IPS DF 6.9 (cell line): ENCODE data around the gene CEP131.
A peak's percentile ranks its signal among the peaks of the same experiment; 100 is the strongest.

Source experiments
- DNase-seq: peaks from one replicate; pipeline ENCODE4 v3.0.0-alpha.2; 2013; ENCODE audit warnings: low read depth, low spot score
- H3K27ac ChIP-seq: one replicate; pipeline ENCODE4 v1.5.1; 2013; ENCODE audit warnings: low read length, control low read depth
- H3K27me3 ChIP-seq: 2 replicates; pipeline ENCODE4 v1.6.1; 2013; ENCODE audit warnings: mild to moderate bottlenecking, low read length; ENCODE audit not compliant: control insufficient read depth, insufficient read depth
- H3K36me3 ChIP-seq: 2 replicates; pipeline ENCODE4 v1.6.1; 2013; ENCODE audit warnings: low read length; ENCODE audit not compliant: control insufficient read depth, insufficient read depth
- H3K4me1 ChIP-seq: 2 replicates; pipeline ENCODE4 v1.6.1; 2013; ENCODE audit warnings: low read length; ENCODE audit not compliant: control insufficient read depth, insufficient read depth
- H3K4me3 ChIP-seq: 2 replicates; pipeline ENCODE4 v1.5.1; 2013; ENCODE audit warnings: mild to moderate bottlenecking, low read length
- H3K9me3 ChIP-seq: 2 replicates; pipeline ENCODE4 v1.6.1; 2013; ENCODE audit warnings: low read length, inconsistent platforms; ENCODE audit not compliant: control insufficient read depth, insufficient read depth
- whole genome bisulfite sequencing: extraction: QIAGEN DNeasy Blood & Tissue Kit; methylation state at CpG from one replicate; pipeline ENCODE4 v1.1.7; 2013; ENCODE audit warnings: mixed read lengths, missing lambda C conversion rate; ENCODE audit not compliant: insufficient read length, insufficient coverage; 5-methylcytosine and 5-hydroxymethylcytosine counted together

CEP131 gene

DNA sequence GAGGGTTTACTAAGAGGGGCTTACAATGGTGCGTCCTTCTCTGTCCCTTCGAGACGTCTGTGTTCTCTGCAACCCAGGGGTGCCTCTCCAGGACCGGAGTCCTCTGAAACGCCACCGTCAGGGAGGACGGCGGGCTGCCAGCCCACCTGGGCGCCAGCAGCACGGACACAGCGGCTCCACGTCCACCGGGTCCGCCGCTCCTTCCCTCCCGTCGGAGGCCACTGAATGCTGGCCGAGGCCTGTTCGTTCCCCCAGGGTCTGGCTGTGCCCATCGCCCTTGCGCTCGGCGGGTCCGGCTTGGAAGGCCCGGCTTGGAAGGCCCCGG is 15.7 kb upstream of the CEP131 start:
- Histone ChIP-seq H3K27ac (no peak overlapping the region), H3K4me3 (peak overlapping the region; percentile 94), H3K36me3 (0 out of 2 replicates have a peak, but pooled peaks cover 4% of the 10 kb centered on the region), H3K9me3 (no peaks in the 10 kb centered on the region), H3K27me3 (no peaks in the 10 kb centered on the region), H3K4me1 (peaks cover 7% of the 10 kb centered on the region)
- no CpG with 5 or more reads among the region's 26 CpGs for WGBS
- DNase-seq: no peak

- WGBS: no CpG with 5 or more reads among the region's 36 CpGs
- H3K4me3 ChIP-seq: peak overlapping the region; percentile 94; the same call in 1 of the 2 replicates
- no peak for DNase-seq
- no peaks in the 10 kb centered on the region for H3K27me3 ChIP-seq
- H3K36me3 ChIP-seq: 0 out of 2 replicates have a peak, but pooled peaks cover 4% of the 10 kb centered on the region
- no peak overlapping the region for H3K27ac ChIP-seq
- no peaks in the 10 kb centered on the region for H3K9me3 ChIP-seq
- peaks cover 7% of the 10 kb centered on the region for H3K4me1 ChIP-seq
These were observed 15.1 kb upstream of the CEP131 start for GRCh38 chr17:81237591-81238489.

- WGBS: no CpG with 5 or more reads among the region's 21 CpGs
- no peak for DNase-seq
- no peak overlapping the region for H3K4me3 ChIP-seq
These were observed 14.0 kb upstream of the CEP131 start for GRCh38 chr17:81236784-81237183.

DNA sequence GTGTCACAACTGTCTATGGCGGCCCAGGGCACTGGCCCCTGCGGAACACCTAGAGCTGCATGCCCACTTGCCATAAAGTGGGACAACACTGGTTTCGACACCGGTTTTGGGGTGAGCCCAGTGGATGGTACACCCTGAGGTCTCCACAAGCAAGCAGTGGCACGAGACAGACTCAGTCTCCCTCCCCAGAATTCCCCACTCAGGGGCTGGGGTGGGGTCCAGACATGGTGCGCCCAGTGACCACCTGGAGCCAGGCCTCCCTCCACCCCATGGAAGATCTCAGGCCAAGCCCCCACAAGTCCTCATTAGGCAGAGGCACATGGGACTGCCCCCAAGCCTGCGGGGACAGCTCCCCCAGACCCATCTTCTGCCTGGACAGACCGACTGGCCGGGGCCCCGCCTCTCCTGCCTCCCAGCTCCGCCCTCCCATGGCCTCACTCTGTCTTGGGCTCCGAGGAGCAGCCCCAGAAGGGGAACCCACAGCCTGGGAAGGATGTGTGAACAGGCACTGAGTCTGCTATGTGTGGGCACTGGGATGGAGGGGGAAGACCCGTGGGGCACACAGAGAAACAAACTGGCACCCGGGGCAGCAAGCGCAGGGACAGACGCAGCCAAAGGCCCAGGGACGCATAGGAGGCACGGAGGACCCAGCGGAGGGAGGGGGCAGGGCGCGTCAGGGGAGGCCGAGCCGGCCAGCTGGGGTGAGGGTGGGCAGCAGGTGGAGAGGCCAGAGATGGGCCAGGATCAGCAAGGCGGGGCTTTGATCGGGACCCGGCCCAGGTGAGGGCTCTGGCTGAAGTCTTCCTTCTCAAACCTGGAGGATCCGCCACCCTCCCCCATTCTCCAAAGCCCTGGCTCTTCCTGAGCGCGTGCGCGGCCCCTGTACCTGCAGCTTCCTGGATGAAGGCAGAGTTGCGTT is 13.3 kb upstream of the CEP131 start:
- DNase-seq: no peak
- Histone ChIP-seq H3K27ac (no peak overlapping the region), H3K4me1 (peaks cover 5% of the 10 kb centered on the region), H3K27me3 (no peaks in the 10 kb centered on the region), H3K36me3 (peaks cover 5% of the 10 kb centered on the region), H3K4me3 (no peak overlapping the region), H3K9me3 (no peaks in the 10 kb centered on the region)
- WGBS: no CpG with 5 or more reads among the region's 32 CpGs

More at GRCh38 chr17:81236784-81237183, 14.0 kb upstream of the CEP131 start:
- H3K36me3 ChIP-seq: peaks cover 4% of the 10 kb centered on the region; the same call in 1 of the 2 replicates
- no peaks in the 10 kb centered on the region for H3K9me3 ChIP-seq
- no peaks in the 10 kb centered on the region for H3K27me3 ChIP-seq
- H3K27ac ChIP-seq: no peak overlapping the region
- H3K4me1 ChIP-seq: peaks cover 5% of the 10 kb centered on the region

GRCh38 chr17:81234940-81235821 is 12.4 kb upstream of the CEP131 start:
- Histone ChIP-seq H3K27me3 (no peaks in the 10 kb centered on the region), H3K4me3 (no peak overlapping the region), H3K9me3 (no peaks in the 10 kb centered on the region), H3K27ac (no peak overlapping the region), H3K36me3 (peaks cover 8% of the 10 kb centered on the region), H3K4me1 (peaks cover 5% of the 10 kb centered on the region)
- DNase-seq: no peak
- WGBS: no CpG with 5 or more reads among the region's 26 CpGs

GRCh38 chr17:81234506-81234855 is 11.7 kb upstream of the CEP131 start:
- Histone ChIP-seq H3K27me3 (no peaks in the 10 kb centered on the region), H3K4me1 (peaks cover 2% of the 10 kb centered on the region), H3K27ac (no peak overlapping the region), H3K9me3 (no peaks in the 10 kb centered on the region), H3K4me3 (no peak overlapping the region), H3K36me3 (peaks cover 8% of the 10 kb centered on the region)
- DNase-seq: no peak
- no CpG with 5 or more reads among the region's 13 CpGs for WGBS

DNA sequence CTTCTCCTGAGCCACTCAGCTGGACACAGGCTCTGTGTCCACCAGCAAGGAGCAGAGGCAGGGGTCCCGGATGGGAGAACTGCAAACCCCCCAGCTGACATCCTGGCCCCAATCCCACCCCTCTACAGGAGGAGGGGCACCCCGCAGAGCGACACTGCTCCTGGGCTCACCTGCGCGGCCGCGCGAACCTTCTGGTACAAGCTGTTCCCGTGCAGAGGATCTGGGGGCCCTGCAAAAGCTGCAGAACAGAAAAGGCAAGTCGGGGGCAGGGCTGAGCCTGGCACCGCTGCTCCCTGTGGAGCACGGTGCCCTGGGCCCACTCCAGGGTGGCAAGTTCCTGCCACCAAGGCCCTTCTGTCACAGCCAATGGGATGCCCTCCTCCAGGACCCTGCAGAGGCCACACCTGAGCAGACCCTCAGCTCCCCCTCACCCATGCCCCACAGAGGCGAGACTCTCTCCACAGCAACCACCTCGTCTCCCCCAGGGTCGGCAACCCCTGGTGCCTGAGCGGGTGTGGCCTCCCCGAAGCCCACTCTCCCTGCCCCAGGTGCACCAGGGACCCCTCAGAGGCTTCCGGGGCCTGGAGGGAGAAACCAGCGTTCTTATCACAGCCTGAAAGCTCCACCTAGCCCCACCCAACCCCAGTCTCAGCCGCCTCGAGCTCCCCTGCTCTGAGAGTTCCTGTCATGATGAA is 11.2 kb upstream of the CEP131 start:
- no peak for DNase-seq
- Histone ChIP-seq H3K4me1 (peaks cover 2% of the 10 kb centered on the region), H3K9me3 (no peaks in the 10 kb centered on the region), H3K4me3 (no peak overlapping the region), H3K27me3 (no peaks in the 10 kb centered on the region), H3K36me3 (peaks cover 8% of the 10 kb centered on the region), H3K27ac (no peak overlapping the region)
- WGBS: no CpG with 5 or more reads among the region's 21 CpGs

DNA sequence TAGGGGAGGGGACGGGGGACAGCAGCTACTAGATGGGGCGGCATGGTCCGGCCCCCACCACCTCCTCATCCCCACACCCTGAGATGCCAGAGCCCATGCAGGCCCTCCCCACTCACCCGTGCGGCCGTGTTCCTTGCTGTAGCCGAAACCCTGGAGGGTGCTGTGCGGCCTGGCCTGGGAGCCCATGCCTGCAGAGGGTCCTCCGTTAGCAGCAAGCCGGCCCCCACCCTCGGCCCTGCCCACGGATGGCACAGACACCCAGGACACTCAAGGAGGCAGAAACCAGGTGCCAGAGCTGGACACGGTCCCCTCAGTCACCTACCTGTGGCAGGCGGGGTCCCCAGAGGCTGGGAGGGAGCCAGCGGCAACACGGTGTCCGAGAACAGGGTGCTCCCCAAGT is 10.6 kb upstream of the CEP131 start:
- DNase-seq: no peak
- no peaks in the 10 kb centered on the region for H3K9me3 ChIP-seq
- no CpG with 5 or more reads among the region's 17 CpGs for WGBS
- no peak overlapping the region for H3K4me3 ChIP-seq
- no peaks in the 10 kb centered on the region for H3K27me3 ChIP-seq
- H3K4me1 ChIP-seq: peaks cover 2% of the 10 kb centered on the region
- H3K36me3 ChIP-seq: peaks cover 8% of the 10 kb centered on the region
- H3K27ac ChIP-seq: no peak overlapping the region

- no peaks in the 10 kb centered on the region for H3K27me3 ChIP-seq
- no peak for DNase-seq
- no peaks in the 10 kb centered on the region; the same call in 1 of the 2 replicates for H3K4me1 ChIP-seq
- no peak overlapping the region for H3K27ac ChIP-seq
- peaks cover 8% of the 10 kb centered on the region for H3K36me3 ChIP-seq
- no CpG with 5 or more reads among the region's 19 CpGs for WGBS
- H3K9me3 ChIP-seq: no peaks in the 10 kb centered on the region
- no peak overlapping the region for H3K4me3 ChIP-seq
These were observed 10.0 kb upstream of the CEP131 start for GRCh38 chr17:81232616-81233241.
